Suprapubic skin (tissue), 4 donors: ENCODE data around the gene MCCC2. TPM values are rescaled to one million over a fixed set of nuclear protein-coding genes. Genes with fewer than 3 reads are reported as not detected.
A peak's percentile ranks its signal among the peaks of the same experiment; 100 is the strongest.
"Not testable (repeated sequence)": the region's sequence is repeated elsewhere in the genome, so short reads cannot be mapped to it uniquely, and the experiment has no call there.

Experiments
- DNase-seq, 2 donors: peaks; one replicate each; pipeline ENCODE4 v3.0.0-alpha.2; 2019; ENCODE audit warnings: low spot score in 2 of 2
- H3K27ac ChIP-seq: fragments of 200-600 bp; sonication (generic); one replicate; pipeline ENCODE4 v1.5.1; 2019
- H3K27me3 ChIP-seq: fragments of 200-600 bp; sonication (generic); one replicate; pipeline ENCODE4 v1.5.1; 2019
- H3K36me3 ChIP-seq: fragments of 200-600 bp; sonication (generic); one replicate; pipeline ENCODE4 v1.5.1; 2019
- H3K4me1 ChIP-seq: fragments of 200-600 bp; sonication (generic); one replicate; pipeline ENCODE4 v1.5.1; 2019
- H3K4me3 ChIP-seq: fragments of 200-600 bp; sonication (generic); one replicate; pipeline ENCODE4 v1.5.1; 2019; ENCODE audit warnings: mild to moderate bottlenecking
- H3K9me3 ChIP-seq: fragments of 200-600 bp; sonication (generic); one replicate; pipeline ENCODE4 v1.5.1; 2019
- EP300 ChIP-seq: sonication (generic); formaldehyde crosslinking; IDR thresholded peaks from one replicate; pipeline ENCODE4 v1.6.1; 2017; ENCODE audit warnings: antibody characterized with exemption
- POLR2A ChIP-seq, 2 donors: fragments of 450-650 bp; IDR thresholded peaks; one replicate each; pipeline ENCODE4 v1.6.1; 2017; ENCODE audit warnings: antibody characterized with exemption in 2 of 2, mild to moderate bottlenecking in 2 of 2, moderate library complexity in 2 of 2
- POLR2AphosphoS5 ChIP-seq, 3 donors: sonication (generic); formaldehyde crosslinking; IDR thresholded peaks; one replicate each; pipeline ENCODE4 v1.6.1; 2017; ENCODE audit warnings: antibody characterized with exemption in 3 of 3
- WGBS: methylation state at CpG from one replicate; pipeline ENCODE4 v1.1.5; 2018; 5-methylcytosine and 5-hydroxymethylcytosine counted together
- total RNA-seq, 4 donors: library from RNA; depleted of rRNA; stranded (reverse); fragments of >200 nt; gene quantifications; one replicate each; pipeline ENCODE4 v1.1.0, GENCODE V29; 2016
- TF ChIP-seq, protein P1 (sequence below), 2 donors: fragments of 200-600 bp in 1 of 2; fragments of 450-650 bp in 1 of 2; sonication (generic) in 1 of 2; IDR thresholded peaks; one replicate each; pipeline ENCODE4 v1.5.1; 2016 to 2019; ENCODE audit warnings: antibody characterized with exemption in 2 of 2, mild to moderate bottlenecking in 1 of 2, moderate library complexity in 1 of 2

MCCC2 gene
- total RNA-seq, 4 donors from 2014 or later: 21.4 to 50.0 (median 35.8) TPM

DNA sequence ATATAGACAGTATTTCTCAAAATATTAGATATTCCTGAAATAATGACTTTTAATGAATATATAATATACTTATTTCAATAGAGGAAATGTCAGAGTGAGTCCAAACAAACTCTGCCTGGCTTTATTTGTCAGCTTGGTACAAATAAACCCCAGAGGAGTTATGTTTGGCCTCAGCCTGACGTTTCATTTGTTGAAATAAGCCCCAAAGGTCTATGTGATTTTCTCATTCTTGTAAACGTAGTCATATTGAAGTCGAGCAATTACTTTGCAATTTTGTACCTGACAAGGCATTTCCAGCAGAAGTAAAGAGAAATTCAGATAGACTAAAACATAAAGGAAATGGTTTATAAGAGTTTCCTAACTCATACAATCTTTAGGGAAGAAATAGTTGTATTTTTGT is 57.9 kb downstream of the MCCC2 start:
- TF ChIP-seq, protein P1, sequence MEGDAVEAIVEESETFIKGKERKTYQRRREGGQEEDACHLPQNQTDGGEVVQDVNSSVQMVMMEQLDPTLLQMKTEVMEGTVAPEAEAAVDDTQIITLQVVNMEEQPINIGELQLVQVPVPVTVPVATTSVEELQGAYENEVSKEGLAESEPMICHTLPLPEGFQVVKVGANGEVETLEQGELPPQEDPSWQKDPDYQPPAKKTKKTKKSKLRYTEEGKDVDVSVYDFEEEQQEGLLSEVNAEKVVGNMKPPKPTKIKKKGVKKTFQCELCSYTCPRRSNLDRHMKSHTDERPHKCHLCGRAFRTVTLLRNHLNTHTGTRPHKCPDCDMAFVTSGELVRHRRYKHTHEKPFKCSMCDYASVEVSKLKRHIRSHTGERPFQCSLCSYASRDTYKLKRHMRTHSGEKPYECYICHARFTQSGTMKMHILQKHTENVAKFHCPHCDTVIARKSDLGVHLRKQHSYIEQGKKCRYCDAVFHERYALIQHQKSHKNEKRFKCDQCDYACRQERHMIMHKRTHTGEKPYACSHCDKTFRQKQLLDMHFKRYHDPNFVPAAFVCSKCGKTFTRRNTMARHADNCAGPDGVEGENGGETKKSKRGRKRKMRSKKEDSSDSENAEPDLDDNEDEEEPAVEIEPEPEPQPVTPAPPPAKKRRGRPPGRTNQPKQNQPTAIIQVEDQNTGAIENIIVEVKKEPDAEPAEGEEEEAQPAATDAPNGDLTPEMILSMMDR (IDR thresholded peaks at IDR 0.05): no peak
- TF ChIP-seq POLR2AphosphoS5 (IDR thresholded peaks at IDR 0.05) (no peak), EP300 (no peak), POLR2A (IDR thresholded peaks at IDR 0.05) (no peak)
- Histone ChIP-seq H3K27ac (no peak overlapping the region), H3K36me3 (peaks cover 80% of the 10 kb centered on the region), H3K4me3 (no peak overlapping the region), H3K27me3 (no peaks in the 10 kb centered on the region), H3K9me3 (no peaks in the 10 kb centered on the region), H3K4me1 (no peaks in the 10 kb centered on the region)
- 42% methylated on average over 3 of the region's 3 CpGs for WGBS
- no peak for DNase-seq

DNA sequence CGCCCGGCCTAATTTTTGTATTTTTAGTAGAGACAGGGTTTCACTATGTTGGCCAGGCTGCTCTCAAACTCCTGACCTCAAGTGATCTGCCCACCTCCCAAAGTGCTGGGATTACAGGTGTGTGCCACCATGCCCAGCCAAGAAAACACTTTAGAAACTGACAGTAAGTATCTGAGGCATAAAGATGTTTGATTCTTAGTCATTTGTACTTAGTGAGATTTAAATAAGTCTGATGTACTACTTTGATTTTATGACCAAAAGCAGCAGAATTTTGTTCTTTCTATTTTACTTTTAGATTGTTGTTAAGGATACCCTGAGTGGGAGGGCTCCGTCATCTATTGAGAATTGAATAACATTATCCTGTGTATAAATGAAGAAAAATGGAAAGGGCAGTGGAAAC is 63.8 kb downstream of the MCCC2 start:
- not testable (repeated sequence) for H3K27ac ChIP-seq, DNase-seq, H3K27me3 ChIP-seq, H3K4me3 ChIP-seq, H3K9me3 ChIP-seq
- Histone ChIP-seq H3K36me3 (peaks cover 69% of the 10 kb centered on the region), H3K4me1 (peaks cover 13% of the 10 kb centered on the region)
- WGBS: over 99% methylated on average over 3 of the region's 3 CpGs

DNA sequence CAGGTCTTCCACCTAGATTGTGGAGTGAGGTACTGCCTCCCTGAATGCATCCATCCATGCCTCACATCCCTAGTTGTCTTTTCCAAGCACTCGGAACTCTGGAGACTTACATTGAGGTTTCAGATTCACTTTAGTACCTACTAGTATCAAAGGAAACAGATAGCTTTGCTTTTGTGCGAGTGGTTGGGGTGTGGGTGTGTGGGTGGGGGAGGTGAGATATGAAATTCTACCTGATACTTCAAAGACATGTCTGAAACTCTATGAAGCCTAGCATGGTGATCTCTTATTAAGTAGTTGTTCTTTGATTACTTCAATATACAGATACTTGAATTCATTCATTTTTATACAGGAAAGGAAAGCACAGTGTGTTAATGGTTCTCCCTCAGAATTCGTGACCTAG is 64.4 kb downstream of the MCCC2 start:
- no peak for DNase-seq
- TF ChIP-seq POLR2A (IDR thresholded peaks at IDR 0.05) (no peak), POLR2AphosphoS5 (IDR thresholded peaks at IDR 0.05) (no peak), EP300 (no peak)
- TF ChIP-seq, protein P1 (IDR thresholded peaks at IDR 0.05): no peak
- Histone ChIP-seq H3K4me3 (no peak overlapping the region), H3K36me3 (peaks cover 64% of the 10 kb centered on the region), H3K4me1 (peaks cover 13% of the 10 kb centered on the region), H3K27ac (no peak overlapping the region), H3K9me3 (no peaks in the 10 kb centered on the region), H3K27me3 (no peaks in the 10 kb centered on the region)
- 90% methylated on average over 3 of the region's 3 CpGs for WGBS

DNA sequence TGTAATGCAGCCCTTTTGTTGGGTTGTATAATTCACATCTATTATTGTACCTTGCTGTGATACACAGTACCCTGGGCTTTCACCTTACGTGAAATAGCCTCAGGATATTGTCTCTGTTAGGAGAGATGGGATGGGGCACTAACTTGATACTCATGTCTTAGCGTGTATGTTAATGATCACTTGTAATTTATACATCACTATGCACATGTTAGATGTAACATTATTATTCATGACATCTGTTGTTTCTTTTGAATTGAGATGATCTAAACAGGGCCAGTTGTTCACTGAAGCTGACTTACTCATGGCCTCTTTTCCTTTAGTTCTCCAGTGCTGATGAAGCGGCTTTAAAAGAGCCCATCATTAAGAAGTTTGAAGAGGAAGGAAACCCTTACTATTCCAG is 65.2 kb downstream of the MCCC2 start:
- WGBS: 56% methylated on average over 3 of the region's 3 CpGs
- Histone ChIP-seq H3K4me3 (no peak overlapping the region), H3K36me3 (peaks cover 66% of the 10 kb centered on the region), H3K4me1 (peaks cover 13% of the 10 kb centered on the region), H3K27me3 (no peaks in the 10 kb centered on the region), H3K27ac (peak overlapping the region; percentile 63), H3K9me3 (no peaks in the 10 kb centered on the region)
- TF ChIP-seq EP300: no peak
- no peak for TF ChIP-seq POLR2A (IDR thresholded peaks at IDR 0.05)
- TF ChIP-seq, protein P1 (IDR thresholded peaks at IDR 0.05): no peak
- TF ChIP-seq POLR2AphosphoS5 (IDR thresholded peaks at IDR 0.05): no peak
- no peak for DNase-seq

DNA sequence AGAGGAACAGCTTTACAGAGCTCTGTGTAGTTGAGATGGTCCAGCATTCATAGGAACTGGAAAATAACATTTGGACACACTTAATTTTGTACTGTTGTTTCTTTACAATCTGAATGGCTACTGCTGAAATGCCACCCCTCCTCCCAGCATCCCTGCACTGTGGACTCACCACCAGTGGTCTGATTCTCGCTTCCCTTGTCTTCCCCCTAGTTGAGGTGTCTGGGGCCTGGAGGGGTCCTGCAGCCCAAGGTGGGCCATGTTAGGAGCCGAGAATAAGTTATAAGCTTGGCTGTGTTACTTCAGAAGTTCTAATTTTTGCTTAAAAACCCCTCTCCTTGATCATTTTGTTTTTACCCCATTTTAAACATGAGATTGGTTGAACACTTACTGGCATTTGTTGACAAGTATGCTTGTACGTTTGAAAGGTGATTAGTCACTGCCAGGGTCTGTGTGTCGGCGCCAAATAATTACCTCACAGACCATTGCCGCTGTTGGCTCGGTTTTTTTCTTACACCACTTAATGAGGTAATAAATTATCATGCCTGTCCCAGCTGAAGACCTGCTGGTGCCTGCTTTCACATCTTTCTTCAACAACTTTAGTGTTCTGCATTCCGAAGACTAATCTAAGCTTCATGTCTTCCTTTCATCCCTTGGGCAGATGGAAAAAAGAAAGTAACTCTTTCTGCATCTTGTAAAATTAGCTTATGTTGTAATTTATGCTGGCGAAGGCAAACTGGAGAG is 65.8 kb downstream of the MCCC2 start:
- TF ChIP-seq POLR2A (IDR thresholded peaks at IDR 0.05): no peak
- TF ChIP-seq, protein P1 (IDR thresholded peaks at IDR 0.05): no peak
- TF ChIP-seq POLR2AphosphoS5 (IDR thresholded peaks at IDR 0.05): no peak
- no peak for TF ChIP-seq EP300
- DNase-seq: no peak
- peak overlapping the region; percentile 63 for H3K27ac ChIP-seq
- H3K27me3 ChIP-seq: no peaks in the 10 kb centered on the region
- H3K4me3 ChIP-seq: no peak overlapping the region
- H3K36me3 ChIP-seq: peaks cover 67% of the 10 kb centered on the region
- WGBS: 37% methylated on average over 9 of the region's 9 CpGs
- peaks cover 13% of the 10 kb centered on the region for H3K4me1 ChIP-seq
- H3K9me3 ChIP-seq: no peaks in the 10 kb centered on the region
